Left ventricle myocardium inferior (tissue), 1 donor: ENCODE data around the gene TEX14. TPM values are rescaled to one million over a fixed set of nuclear protein-coding genes. Genes with fewer than 3 reads are reported as not detected.

Experiments used
- DNase-seq: peaks from one replicate; pipeline ENCODE4 v3.0.0-alpha.2; 2020
- H3K27ac ChIP-seq: fragments of 200-600 bp; replicated peaks from 2 replicates; pipeline ENCODE4 v1.8.0; 2021
- H3K27me3 ChIP-seq: fragments of 200-600 bp; 2 replicates; pipeline ENCODE4 v1.8.0; 2021; ENCODE audit warnings: low read depth
- H3K36me3 ChIP-seq: fragments of 200-600 bp; 2 replicates; pipeline ENCODE4 v1.8.0; 2021
- H3K4me1 ChIP-seq: fragments of 200-600 bp; 2 replicates; pipeline ENCODE4 v1.8.0; 2021
- H3K4me3 ChIP-seq: fragments of 200-600 bp; 2 replicates; pipeline ENCODE4 v1.8.0; 2021; ENCODE audit warnings: mild to moderate bottlenecking, moderate library complexity
- H3K9me3 ChIP-seq: fragments of 200-600 bp; replicated peaks from 2 replicates; pipeline ENCODE4 v1.8.0; 2021
- CTCF ChIP-seq: fragments of 200-600 bp; IDR thresholded peaks from 2 replicates; pipeline ENCODE4 v1.8.0; 2021; ENCODE audit warnings: antibody characterized with exemption, mild to moderate bottlenecking, borderline replicate concordance
- intact Hi-C: fragments of 100-400 bp; cut with micrococcal nuclease; formaldehyde crosslinking; loops from one replicate; pipeline ENCODE4 v1.11.0; 2022
- total RNA-seq: library from RNA; stranded (reverse); fragmentation: NEBNext Ultra II Directional; extraction: Animal tissue kit (Norgen Biotek cat#: 25700); gene quantifications from one replicate; pipeline ENCODE4 v1.2.1, GENCODE V29; 2021
- donor health status: DM: no; HTN: yes; CAD: no; lungs with severe emphysema.

TEX14 gene
- total RNA-seq, 1 donor from 2014 or later, result 0.19 TPM

- H3K27me3 ChIP-seq, result no peaks in the 10 kb centered on the region
- no peak overlapping the region for H3K27ac ChIP-seq
- TF ChIP-seq CTCF, result no peak
Measured at GRCh38 chr17:58565389-58566311, 126.2 kb downstream of the TEX14 start.

GRCh38 chr17:58564971-58565370 lies 126.9 kb downstream of the TEX14 start:
- no peak for TF ChIP-seq CTCF
- Histone ChIP-seq H3K27ac (no peak overlapping the region), H3K4me1 (no peaks in the 10 kb centered on the region), H3K36me3 (no peaks in the 10 kb centered on the region), H3K27me3 (no peaks in the 10 kb centered on the region), H3K9me3 (no peaks in the 10 kb centered on the region), H3K4me3 (no peak overlapping the region)
- intact Hi-C loops, result no loop called here
- DNase-seq, result no peak

More at GRCh38 chr17:58565389-58566311, 126.2 kb downstream of the TEX14 start:
- Histone ChIP-seq H3K9me3 (no peaks in the 10 kb centered on the region), H3K4me1 (no peaks in the 10 kb centered on the region), H3K36me3 (no peaks in the 10 kb centered on the region), H3K4me3 (no peak overlapping the region)
- no peak for DNase-seq
- intact Hi-C loops, result no loop called here

GRCh38 chr17:58564243-58564642 lies 127.6 kb downstream of the TEX14 start:
- Histone ChIP-seq H3K27me3 (no peaks in the 10 kb centered on the region), H3K27ac (no peak overlapping the region), H3K4me3 (no peak overlapping the region), H3K4me1 (no peaks in the 10 kb centered on the region), H3K36me3 (no peaks in the 10 kb centered on the region), H3K9me3 (no peaks in the 10 kb centered on the region)
- DNase-seq, result no peak
- no peak for TF ChIP-seq CTCF
- intact Hi-C loops, result no loop called here

- no peak for DNase-seq
- intact Hi-C loops, result no loop called here
- TF ChIP-seq CTCF, result no peak
- Histone ChIP-seq H3K9me3 (no peaks in the 10 kb centered on the region), H3K4me3 (no peak overlapping the region), H3K27ac (no peak overlapping the region), H3K27me3 (no peaks in the 10 kb centered on the region), H3K36me3 (no peaks in the 10 kb centered on the region), H3K4me1 (peaks cover 11% of the 10 kb centered on the region)
Measured at GRCh38 chr17:58560511-58560910, 131.3 kb downstream of the TEX14 start.

GRCh38 chr17:58557981-58558380 lies 133.9 kb downstream of the TEX14 start:
- intact Hi-C loops, result no loop called here
- DNase-seq, result no peak
- H3K27ac ChIP-seq, result peak overlapping the region; percentile 66
- no peak overlapping the region for H3K4me3 ChIP-seq
- H3K27me3 ChIP-seq, result no peaks in the 10 kb centered on the region
- H3K9me3 ChIP-seq, result no peaks in the 10 kb centered on the region
- H3K36me3 ChIP-seq, result no peaks in the 10 kb centered on the region
- TF ChIP-seq CTCF, result no peak
- peaks cover 11% of the 10 kb centered on the region for H3K4me1 ChIP-seq
